VCaP (cell line): Measurements from ENCODE around the gene ANKMY1.

Experiments used
- H3K27ac ChIP-seq: fragments of 450-650 bp; 2 replicates; pipeline ENCODE4 v1.5.1; 2017
- CTCF ChIP-seq: fragments of 450-650 bp; conservative IDR thresholded peaks from 2 replicates; pipeline ENCODE4 v1.5.1; 2017; ENCODE audit warnings: mild to moderate bottlenecking, moderate library complexity

The ANKMY1 gene

GRCh38 chr2:240598311-240598911 is 40.6 kb upstream of the ANKMY1 start:
- no peak overlapping the region for H3K27ac ChIP-seq
- TF ChIP-seq CTCF, result no peak

GRCh38 chr2:240597419-240598181 is 39.8 kb upstream of the ANKMY1 start:
- H3K27ac ChIP-seq, result no peak overlapping the region
- no peak for TF ChIP-seq CTCF

- no peak overlapping the region for H3K27ac ChIP-seq
- no peak for TF ChIP-seq CTCF
Measured at GRCh38 chr2:240597054-240597418, 39.2 kb upstream of the ANKMY1 start.

- peak overlapping the region; percentile 15; the same call in 1 of the 2 replicates for H3K27ac ChIP-seq
Measured at GRCh38 chr2:240596491-240596931, 38.7 kb upstream of the ANKMY1 start.

GRCh38 chr2:240596080-240596460 is 38.3 kb upstream of the ANKMY1 start:
- TF ChIP-seq CTCF, result no peak
- peak overlapping the region; percentile 15; the same call in 1 of the 2 replicates for H3K27ac ChIP-seq

More at GRCh38 chr2:240596491-240596931, 38.7 kb upstream of the ANKMY1 start:
- TF ChIP-seq CTCF, result no peak

- peak; percentile 31; the same call in 1 of the 2 replicates for TF ChIP-seq CTCF
- peak overlapping the region; percentile 15; the same call in 1 of the 2 replicates for H3K27ac ChIP-seq
Measured at GRCh38 chr2:240595381-240596079, 37.7 kb upstream of the ANKMY1 start.
